Stimulated activated CD8-positive, alpha-beta memory T cell treated with anti-CD3 and anti-CD28 coated beads, Interleukin-2, amount 100 ng/mL, for 1 hour (primary cell): ENCODE results near the gene ZNF354C.

Experiments used
- DNase-seq, 2 donors: peaks; one replicate each; pipeline ENCODE4 v3.0.0-alpha.2; 2020; ENCODE audit warnings: low read depth in 2 of 2

Gene ZNF354C

DNA sequence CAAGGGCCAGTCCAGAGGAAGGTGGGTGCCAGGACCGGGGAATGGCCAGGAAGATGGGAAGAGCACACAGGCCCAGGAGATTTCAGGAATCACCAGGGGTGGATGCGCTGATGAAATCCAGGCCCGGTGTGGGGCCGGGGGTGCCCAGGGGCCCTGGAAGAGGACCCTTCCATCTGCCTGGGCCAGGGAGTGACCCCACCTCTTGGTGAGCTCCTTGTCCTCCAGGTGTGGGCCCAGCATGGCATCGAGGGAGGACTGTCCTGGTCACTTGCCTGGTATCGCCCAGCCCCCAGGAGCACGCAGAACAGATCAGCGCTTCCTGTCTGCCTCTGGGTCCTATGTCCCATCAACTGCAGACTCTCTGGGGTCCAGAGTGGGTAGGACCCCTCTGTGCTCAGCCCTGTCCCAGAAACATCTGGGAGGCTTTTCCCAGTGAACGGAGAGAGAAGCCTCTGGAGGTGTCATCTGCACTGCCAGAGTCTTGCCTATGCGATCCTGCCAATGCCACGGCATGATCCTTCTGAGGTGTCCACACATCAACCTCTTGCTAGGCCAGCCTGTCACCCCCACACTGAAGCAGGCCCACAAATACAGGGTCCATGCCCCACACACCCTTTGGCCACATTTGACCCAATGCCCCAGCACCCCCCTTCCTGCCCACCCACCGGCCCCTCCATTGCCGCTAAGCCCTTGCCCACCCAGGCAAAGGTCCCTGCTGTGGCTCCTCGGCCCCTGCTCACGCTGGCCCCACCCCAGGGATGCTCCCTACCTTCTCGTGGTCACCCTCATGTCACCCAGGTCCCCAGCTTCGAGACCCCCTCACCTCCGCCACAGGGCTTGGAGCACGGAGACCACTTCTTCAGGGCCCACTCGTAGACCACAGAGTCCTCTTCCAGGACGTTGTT is 67.2 kb downstream of the ZNF354C start:
- DNase-seq, result no peak

- DNase-seq, result no peak
These were observed 67.8 kb downstream of the ZNF354C start for GRCh38 chr5:179128041-179128365.

DNA sequence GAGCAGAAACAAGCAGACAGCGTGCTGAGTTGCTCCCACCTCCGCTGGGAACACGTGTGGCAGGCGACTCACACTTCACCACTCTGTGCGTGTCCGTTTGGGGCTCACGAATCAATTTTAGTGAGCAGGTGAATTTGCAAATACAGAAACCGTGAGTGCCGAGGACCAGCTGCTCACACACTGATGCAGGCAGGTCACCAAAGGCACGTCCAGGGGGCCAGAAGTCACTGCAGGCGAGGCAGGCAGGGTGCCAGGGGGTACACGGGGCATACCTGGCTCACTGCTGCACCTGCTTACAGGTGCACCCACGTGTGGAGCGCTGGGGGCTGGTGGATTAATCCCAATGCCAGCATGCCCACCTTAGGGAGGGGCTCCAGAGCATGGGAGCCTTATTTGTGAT is 68.8 kb downstream of the ZNF354C start:
- DNase-seq, result no peak

DNA sequence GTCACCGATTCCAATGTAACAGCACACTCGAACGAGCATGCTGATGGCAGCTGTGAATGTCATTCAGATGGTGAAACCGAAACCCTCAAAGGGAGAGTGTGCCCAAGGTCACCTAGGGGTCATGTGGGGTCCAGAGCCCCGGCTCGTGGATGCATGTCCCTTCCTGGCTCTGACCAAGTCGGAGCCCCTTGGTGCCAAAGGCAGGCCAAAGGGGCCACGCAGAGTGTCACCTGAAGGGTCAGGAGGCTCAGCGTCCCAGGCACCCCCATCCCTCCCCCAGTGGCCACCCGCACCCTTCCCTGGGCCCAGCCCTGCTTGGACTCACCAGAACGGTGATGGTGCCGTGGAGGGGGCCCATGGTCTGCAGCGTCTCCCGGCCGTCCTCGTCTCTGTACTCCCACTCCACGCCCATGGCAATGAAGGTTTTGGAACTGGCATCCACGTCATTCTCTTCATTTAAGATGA is 69.5 kb downstream of the ZNF354C start:
- DNase-seq, result no peak

DNA sequence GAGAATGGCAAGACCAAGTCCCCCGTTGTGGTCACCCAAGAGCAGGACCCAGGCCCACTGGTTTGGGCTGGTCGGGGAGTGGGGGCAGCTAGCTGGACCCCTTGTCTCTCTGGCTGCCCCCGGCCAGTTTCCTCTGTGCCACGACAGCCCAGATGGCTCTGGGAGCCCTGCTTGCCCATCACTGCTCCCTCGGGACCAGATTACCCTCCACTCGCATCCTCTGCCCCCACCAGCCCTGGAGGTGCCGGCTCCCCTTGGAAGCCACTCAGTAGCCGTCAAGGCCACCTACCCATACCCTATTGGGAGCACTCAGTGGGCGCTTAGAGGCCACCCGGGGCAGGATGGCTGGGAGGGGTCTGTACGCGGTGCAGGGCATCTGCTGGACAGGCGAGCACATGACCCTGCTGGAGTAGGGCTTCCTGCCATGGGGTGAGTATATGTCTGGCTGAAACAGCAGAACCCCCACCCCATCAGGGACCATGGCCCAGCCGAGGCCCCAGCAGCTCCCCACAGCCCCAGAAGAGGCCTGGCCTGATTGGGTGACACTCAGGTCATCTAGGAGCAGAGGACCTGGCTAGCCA is 70.0 kb downstream of the ZNF354C start:
- DNase-seq, result no peak

DNA sequence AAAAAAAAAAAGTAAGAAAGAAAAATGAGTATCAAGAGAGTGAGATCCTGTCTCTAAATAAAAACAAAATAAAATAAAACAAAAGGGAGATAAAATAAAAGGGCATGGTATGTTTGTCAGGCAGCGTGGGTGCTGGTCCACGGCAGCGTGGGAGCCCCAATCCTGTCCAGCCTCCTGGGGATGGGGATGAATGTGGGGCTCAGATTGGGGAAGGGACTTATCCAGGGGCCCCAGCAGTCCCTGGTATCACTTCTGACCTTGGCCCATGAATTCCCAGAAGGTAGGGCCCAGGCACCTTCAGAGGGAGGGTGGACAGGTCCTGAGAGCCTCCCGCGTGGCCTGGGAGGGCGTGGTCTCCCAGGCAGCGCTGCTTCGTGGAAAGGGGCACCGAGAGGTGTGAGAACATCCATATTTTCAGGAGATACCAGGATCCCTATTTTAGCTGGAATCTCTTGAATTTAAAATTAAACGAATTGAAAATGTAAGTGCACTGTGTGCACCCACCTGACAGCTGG is 71.2 kb downstream of the ZNF354C start:
- DNase-seq, result no peak

- no peak for DNase-seq
These were observed 71.9 kb downstream of the ZNF354C start for GRCh38 chr5:179131886-179132585.

- DNase-seq, result no peak
These were observed 72.6 kb downstream of the ZNF354C start for GRCh38 chr5:179132586-179133355.
